ENCODE measurements around the gene SPART.
"Not testable (repeated sequence)": the region's sequence is repeated elsewhere in the genome, so short reads cannot be mapped to it uniquely, and the experiment has no call there.

The SPART gene

DNA sequence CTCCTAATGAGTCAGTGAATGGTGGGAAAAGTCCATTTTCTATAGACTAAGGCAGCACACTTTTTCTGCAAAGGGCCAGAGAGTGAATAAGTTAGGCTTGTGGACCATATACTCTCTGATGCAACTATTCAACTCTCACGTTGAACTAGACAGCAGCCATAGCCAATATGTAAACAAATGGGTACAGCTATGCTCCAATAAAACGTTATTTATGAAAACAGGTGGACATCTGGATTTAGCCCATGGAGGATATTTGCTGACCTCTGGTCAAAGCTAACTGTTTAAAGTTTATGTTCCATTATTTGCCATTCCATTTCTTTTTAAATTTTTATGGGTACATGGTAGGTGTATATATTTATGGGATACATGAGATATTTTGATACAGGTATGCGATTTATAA, 43.9 kb downstream of the SPART start:
- H3K27ac ChIP-seq, result no peak overlapping the region
- no peak for TF ChIP-seq ZFX (IDR thresholded peaks at IDR 0.05; ENCODE audit: borderline replicate concordance)
- TF ChIP-seq, protein P1, sequence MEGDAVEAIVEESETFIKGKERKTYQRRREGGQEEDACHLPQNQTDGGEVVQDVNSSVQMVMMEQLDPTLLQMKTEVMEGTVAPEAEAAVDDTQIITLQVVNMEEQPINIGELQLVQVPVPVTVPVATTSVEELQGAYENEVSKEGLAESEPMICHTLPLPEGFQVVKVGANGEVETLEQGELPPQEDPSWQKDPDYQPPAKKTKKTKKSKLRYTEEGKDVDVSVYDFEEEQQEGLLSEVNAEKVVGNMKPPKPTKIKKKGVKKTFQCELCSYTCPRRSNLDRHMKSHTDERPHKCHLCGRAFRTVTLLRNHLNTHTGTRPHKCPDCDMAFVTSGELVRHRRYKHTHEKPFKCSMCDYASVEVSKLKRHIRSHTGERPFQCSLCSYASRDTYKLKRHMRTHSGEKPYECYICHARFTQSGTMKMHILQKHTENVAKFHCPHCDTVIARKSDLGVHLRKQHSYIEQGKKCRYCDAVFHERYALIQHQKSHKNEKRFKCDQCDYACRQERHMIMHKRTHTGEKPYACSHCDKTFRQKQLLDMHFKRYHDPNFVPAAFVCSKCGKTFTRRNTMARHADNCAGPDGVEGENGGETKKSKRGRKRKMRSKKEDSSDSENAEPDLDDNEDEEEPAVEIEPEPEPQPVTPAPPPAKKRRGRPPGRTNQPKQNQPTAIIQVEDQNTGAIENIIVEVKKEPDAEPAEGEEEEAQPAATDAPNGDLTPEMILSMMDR (IDR thresholded peaks at IDR 0.05), result no peak

DNA sequence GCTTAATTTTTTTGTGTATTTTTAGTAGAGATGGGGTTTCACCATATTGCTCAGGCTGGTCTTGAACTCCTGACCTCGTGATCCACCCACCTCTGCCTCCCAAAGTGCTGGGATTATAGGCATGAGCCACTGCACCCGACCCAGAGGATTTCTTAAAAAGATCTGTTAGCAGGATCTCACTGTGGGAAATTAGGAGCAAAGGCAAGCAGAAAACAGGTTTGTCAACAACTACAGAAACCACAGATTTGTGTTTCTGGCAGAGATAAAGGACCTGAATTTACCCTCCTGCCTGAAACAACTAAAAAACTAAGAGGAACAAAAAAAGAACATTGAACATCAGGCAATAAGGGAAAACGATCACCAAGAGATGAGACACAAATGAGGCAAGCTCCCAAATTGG, 46.7 kb downstream of the SPART start:
- not testable (repeated sequence) for H3K27ac ChIP-seq

DNA sequence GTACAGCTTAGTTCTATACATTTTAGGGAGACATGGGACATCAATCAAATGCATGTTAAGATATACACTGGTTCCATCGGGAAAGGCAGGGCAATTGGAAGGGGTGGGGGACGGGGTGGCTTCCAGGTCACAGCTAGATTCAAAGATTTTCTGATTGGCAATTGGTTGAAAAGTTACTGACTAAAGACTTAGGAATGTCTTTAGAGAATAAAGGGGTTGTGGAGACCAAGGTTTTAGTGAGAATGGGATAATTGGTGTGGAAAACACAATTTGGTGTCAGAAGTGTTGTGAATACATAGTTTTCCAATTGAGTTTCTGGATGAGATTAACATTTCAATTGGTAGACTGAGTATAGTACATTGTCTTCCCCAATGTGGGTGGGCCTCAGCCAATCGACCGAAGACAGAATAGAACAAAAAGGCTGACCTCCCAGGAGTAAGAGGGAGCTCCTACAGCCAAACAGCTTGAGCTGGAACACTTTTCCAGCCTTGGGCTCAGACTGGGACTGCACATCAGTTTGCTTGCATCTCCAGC, 47.6 kb downstream of the SPART start:
- H3K27ac ChIP-seq, result no peak overlapping the region
- TF ChIP-seq, protein P1 (IDR thresholded peaks at IDR 0.05), result no peak
- no peak for TF ChIP-seq ZFX (IDR thresholded peaks at IDR 0.05; ENCODE audit: borderline replicate concordance)

DNA sequence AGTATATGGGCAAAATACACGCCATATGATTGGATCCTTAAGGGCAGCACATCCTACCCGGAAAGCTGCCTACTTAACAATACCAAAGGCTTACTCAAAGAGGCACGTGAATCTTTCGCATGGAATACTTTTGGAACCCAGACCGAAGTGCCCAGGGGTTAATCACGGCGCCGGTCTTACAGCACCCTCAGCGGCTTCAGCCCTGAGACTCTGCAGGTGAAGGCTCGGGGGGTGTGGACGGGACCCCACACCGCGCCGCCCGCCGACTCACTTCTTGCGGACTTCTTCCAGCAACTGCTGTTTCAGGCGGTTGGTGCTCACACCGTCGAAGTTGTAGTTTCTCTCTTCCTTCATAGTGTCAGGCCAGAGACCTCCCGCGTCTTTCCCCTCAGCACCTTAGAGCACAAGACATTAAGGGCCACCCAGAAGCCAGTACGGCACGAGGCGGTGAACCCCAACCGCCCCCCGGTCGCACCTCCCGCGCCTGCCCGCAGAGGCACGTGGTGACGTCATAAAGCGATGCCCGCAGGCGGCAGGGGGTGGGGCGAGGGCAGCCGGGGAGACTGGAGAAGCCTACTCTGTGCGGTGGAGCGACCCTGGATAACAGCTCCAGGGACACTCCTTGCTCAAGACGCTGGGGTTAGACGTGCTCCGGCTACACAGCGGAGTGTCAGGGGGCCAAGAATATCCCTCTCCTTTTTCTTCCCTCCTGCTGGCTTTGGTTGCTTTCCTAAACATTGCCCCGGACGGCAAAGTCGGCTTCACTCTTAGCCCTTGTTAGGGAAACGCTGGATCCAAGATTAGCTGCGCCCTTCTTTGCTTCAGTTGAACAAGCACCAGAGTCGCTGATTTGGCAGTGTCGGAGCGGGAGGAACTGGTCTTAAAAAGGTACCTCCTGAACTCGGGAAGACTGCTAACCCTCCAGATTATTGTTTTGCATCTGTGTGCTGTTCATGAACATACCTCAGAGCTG, 48.5 kb downstream of the SPART start, which contains the start of gene CCDC169:
TSS of gene CCDC169 (minus strand) at position 449 of the 973 bp plus-strand sequence. CDS start at position 354, 95 bp downstream.
- no peak within 1 kb of the TSS for H3K27ac ChIP-seq

DNA sequence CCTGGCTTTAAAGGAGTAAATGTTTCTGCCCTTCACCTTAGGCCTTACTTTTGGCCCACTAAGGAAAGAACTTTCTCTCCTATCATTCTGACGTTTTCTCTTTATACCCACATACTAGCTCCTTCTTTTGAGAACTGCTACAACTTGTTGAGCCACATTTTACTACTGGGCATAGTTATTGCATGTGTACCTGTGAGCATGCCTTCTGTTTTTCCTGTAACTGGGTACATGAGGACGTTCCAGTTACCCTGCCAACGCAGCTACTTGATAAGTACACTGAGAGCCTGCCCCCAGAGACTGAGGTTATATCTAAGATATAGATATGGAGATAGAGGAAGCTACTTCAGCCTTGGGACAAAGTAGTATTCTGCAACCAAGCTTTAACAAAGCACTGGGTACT, 52.1 kb downstream of the SPART start:
- no peak overlapping the region for H3K27ac ChIP-seq
- TF ChIP-seq, protein P1 (IDR thresholded peaks at IDR 0.05), result no peak
- no peak for TF ChIP-seq ZFX (IDR thresholded peaks at IDR 0.05; ENCODE audit: borderline replicate concordance)

More for the DNA sequence above, 48.5 kb downstream of the SPART start, which contains the start of gene CCDC169:
- TF ChIP-seq, protein P1 (IDR thresholded peaks at IDR 0.05), result no peak
- no peak for TF ChIP-seq ZFX (IDR thresholded peaks at IDR 0.05; ENCODE audit: borderline replicate concordance)

DNA sequence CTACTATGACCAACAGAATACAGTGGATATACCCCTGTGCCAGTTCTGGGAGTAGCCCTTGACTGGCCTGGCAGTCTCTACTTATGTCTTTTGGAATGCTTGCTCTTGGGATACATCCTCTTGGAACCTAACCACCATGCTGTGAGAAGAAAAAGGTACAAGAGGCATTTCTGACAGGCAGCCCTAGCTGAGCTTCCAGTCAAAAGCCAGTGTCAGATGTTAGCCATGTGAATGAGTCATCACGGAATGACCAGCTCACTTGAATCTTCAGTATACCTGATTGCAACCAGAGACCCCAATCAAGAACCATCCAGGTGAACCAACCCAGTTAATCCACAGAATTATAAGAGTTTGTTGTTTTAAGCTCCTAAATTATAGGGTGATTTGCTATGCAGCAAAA, 52.7 kb downstream of the SPART start:
- no peak overlapping the region for H3K27ac ChIP-seq

DNA sequence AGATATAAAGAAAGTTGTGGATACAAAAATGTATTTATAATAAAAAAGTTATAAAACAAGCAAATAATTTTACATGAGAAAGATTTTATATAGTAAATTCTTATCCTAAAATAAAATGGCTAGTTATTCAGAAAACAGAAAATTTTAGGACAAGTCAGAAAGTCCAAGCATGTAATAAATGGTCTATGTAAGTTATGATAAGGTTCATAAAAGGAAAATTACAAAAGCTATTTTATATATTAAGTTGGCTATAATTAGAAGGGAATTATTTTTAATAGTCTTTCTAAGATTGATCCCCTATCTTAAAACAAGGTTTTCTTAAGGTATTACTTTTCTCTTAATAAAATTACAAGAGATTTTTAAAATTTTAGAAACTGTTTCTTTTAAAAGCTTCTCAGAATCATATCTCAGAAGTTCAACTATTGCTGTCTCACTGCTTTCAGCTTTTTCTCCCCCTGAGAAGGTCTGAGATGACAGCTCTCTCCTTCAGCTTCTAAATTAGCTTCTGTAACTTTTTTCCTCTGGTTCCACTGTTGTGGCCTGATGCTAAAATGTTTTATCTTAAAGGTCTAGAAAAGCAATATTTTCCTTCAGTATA, 57.3 kb downstream of the SPART start:
- no peak for TF ChIP-seq ZFX (IDR thresholded peaks at IDR 0.05; ENCODE audit: borderline replicate concordance)
- TF ChIP-seq, protein P1 (IDR thresholded peaks at IDR 0.05), result no peak
- H3K27ac ChIP-seq, result no peak overlapping the region

More for the DNA sequence above, 52.7 kb downstream of the SPART start:
- TF ChIP-seq, protein P1 (IDR thresholded peaks at IDR 0.05), result no peak
